H1 (cell line): Measurements from ENCODE around the gene GPC6. TPM values are rescaled to one million over a fixed set of nuclear protein-coding genes. Genes with fewer than 3 reads are reported as not detected.

Experiments used
- CTCF ChIA-PET: fragments of 300-600 bp; sonication (Branson Sonifier 250); formaldehyde crosslinking; loops from one replicate; lab custom pipeline; 2021; ENCODE audit not compliant: partially characterized antibody; lab: Charles Lee
- POLR2A ChIA-PET: fragments of 300-600 bp; sonication (Branson Sonifier 250); formaldehyde crosslinking; loops from one replicate; lab custom pipeline; 2021; ENCODE audit warnings: inconsistent platforms; ENCODE audit not compliant: partially characterized antibody; lab: Charles Lee
- DNase-seq, 2 experiments: peaks; one replicate each; pipeline versions ENCODE4 v3.0.0 to v3.0.0-alpha.2; 2010 to 2022; ENCODE audit warnings: low spot score in 2 of 2, low read depth in 1 of 2, mixed read lengths in 1 of 2
- FAIRE-seq: peaks from 2 replicates; lab custom pipeline; 2011; peaks lifted over from hg19 to GRCh38; lab: Jason Lieb, UNC
- H2AFZ ChIP-seq: 2 replicates; pipeline ENCODE4 v1.8.1; 2012; ENCODE audit warnings: low read length, inconsistent platforms
- H2AK5ac ChIP-seq: 2 replicates; pipeline ENCODE4 v1.6.1; 2013; ENCODE audit warnings: low read depth, low read length
- H2BK120ac ChIP-seq: replicated peaks from 2 replicates; pipeline ENCODE3; 2013; ENCODE audit warnings: low read depth, low read length, inconsistent platforms
- H2BK12ac ChIP-seq: 2 replicates; pipeline ENCODE4 v1.6.1; 2013; ENCODE audit warnings: low read depth, low read length
- H2BK15ac ChIP-seq: 2 replicates; pipeline ENCODE4 v1.6.1; 2013; ENCODE audit warnings: low read length
- H2BK20ac ChIP-seq: 2 replicates; pipeline ENCODE4 v1.6.1; 2013; ENCODE audit warnings: low read length
- H2BK5ac ChIP-seq: 2 replicates; pipeline ENCODE4 v1.6.1; 2013; ENCODE audit warnings: low read depth, low read length
- H3K14ac ChIP-seq: 2 replicates; pipeline ENCODE4 v1.6.1; 2013; ENCODE audit warnings: inconsistent platforms; ENCODE audit not compliant: insufficient read length
- H3K18ac ChIP-seq: 2 replicates; pipeline ENCODE4 v1.6.1; 2013; ENCODE audit warnings: low read length; ENCODE audit errors: extremely low read depth
- H3K23ac ChIP-seq: 2 replicates; pipeline ENCODE4 v1.6.1; 2013; ENCODE audit warnings: inconsistent platforms; ENCODE audit not compliant: insufficient read length
- H3K23me2 ChIP-seq: 2 replicates; pipeline ENCODE4 v1.6.1; 2013; ENCODE audit warnings: low read depth, low read length
- H3K27ac ChIP-seq: 2 replicates; pipeline ENCODE4 v1.6.1; 2011; ENCODE audit warnings: low read depth, low read length, inconsistent platforms
- H3K27me3 ChIP-seq, 4 experiments: replicated peaks in 1 of 4; 1 replicate in 1 of 4; 2 replicates in 3 of 4; pipeline versions ENCODE4 v1.6.1 to v1.8.1; 2011 to 2013; ENCODE audit warnings: low read length in 3 of 4, mild to moderate bottlenecking in 3 of 4, inconsistent platforms in 2 of 4, mixed read lengths in 2 of 4, moderate library complexity in 1 of 4; ENCODE audit not compliant: control insufficient read depth in 3 of 4, insufficient read depth in 3 of 4; ENCODE audit errors: extremely low read depth in 1 of 4
- H3K36me3 ChIP-seq, 4 experiments: 2 replicates each; pipeline versions ENCODE4 v1.6.1 to v1.8.1; 2011 to 2013; ENCODE audit warnings: mild to moderate bottlenecking in 4 of 4, low read length in 3 of 4, moderate library complexity in 2 of 4, control low read depth in 1 of 4, inconsistent platforms in 1 of 4; ENCODE audit not compliant: insufficient read depth in 4 of 4, control insufficient read depth in 2 of 4
- H3K4ac ChIP-seq: replicated peaks from 2 replicates; pipeline ENCODE3; 2013; ENCODE audit warnings: low read length, low read depth, mixed read lengths, inconsistent platforms; ENCODE audit not compliant: insufficient read length
- H3K4me1 ChIP-seq, 4 experiments: replicated peaks in 1 of 4; 1 replicate in 1 of 4; 2 replicates in 3 of 4; pipeline versions ENCODE4 v1.6.1 to v1.8.1; 2011 to 2013; ENCODE audit warnings: low read length in 3 of 4, inconsistent platforms in 2 of 4, mixed read lengths in 1 of 4; ENCODE audit not compliant: insufficient read depth in 4 of 4, control insufficient read depth in 3 of 4
- H3K4me2 ChIP-seq, 2 experiments: 2 replicates each; pipeline versions ENCODE4 v1.6.1 to v1.8.1; 2011 to 2013; ENCODE audit warnings: low read depth in 2 of 2, low read length in 2 of 2, control low read depth in 1 of 2, inconsistent platforms in 1 of 2, mild to moderate bottlenecking in 1 of 2; ENCODE audit not compliant: insufficient read depth in 1 of 2
- H3K4me3 ChIP-seq, 4 experiments: fragments of 200-600, 300-600 bp in 1 of 4; sonication (generic), shearing (Covaris generic), sonication (Bioruptor Twin) in 1 of 4; 2 replicates each; pipeline versions ENCODE4 v1.5.1 to v1.8.1; 2011 to 2016; ENCODE audit warnings: low read length in 4 of 4, low read depth in 3 of 4, control low read depth in 2 of 4, inconsistent platforms in 2 of 4, mild to moderate bottlenecking in 2 of 4, mixed read lengths in 1 of 4, moderate library complexity in 1 of 4; ENCODE audit not compliant: insufficient read depth in 2 of 4; ENCODE audit errors: extremely low read depth in 1 of 4
- H3K56ac ChIP-seq: replicated peaks from 2 replicates; pipeline ENCODE3; 2013; ENCODE audit warnings: low read depth, mild to moderate bottlenecking, mixed read lengths, low read length, inconsistent platforms; ENCODE audit not compliant: insufficient read length
- H3K79me1 ChIP-seq: 2 replicates; pipeline ENCODE4 v1.6.1; 2013; ENCODE audit warnings: low read depth, low read length, control low read depth
- H3K79me2 ChIP-seq, 2 experiments: 2 replicates each; pipeline versions ENCODE4 v1.6.1 to v1.8.1; 2012 to 2013; ENCODE audit warnings: low read length in 2 of 2, mild to moderate bottlenecking in 2 of 2, inconsistent platforms in 1 of 2; ENCODE audit not compliant: insufficient read depth in 2 of 2, control insufficient read depth in 1 of 2
- H3K9ac ChIP-seq, 4 experiments: replicated peaks in 1 of 4; 1 replicate in 1 of 4; 2 replicates in 3 of 4; pipeline versions ENCODE4 v1.6.1 to v1.8.1; 2011 to 2013; ENCODE audit warnings: low read depth in 3 of 4, low read length in 3 of 4, control low read depth in 2 of 4, mild to moderate bottlenecking in 2 of 4, moderate library complexity in 2 of 4, inconsistent platforms in 1 of 4; ENCODE audit errors: extremely low read depth in 1 of 4
- H3K9me3 ChIP-seq, 2 experiments: 2 replicates each; pipeline versions ENCODE4 v1.6.1 to v1.8.1; 2012 to 2013; ENCODE audit warnings: mild to moderate bottlenecking in 2 of 2, moderate library complexity in 2 of 2, control low read depth in 1 of 2, inconsistent platforms in 1 of 2, low read depth in 1 of 2, low read length in 1 of 2, mixed read lengths in 1 of 2; ENCODE audit not compliant: insufficient read depth in 2 of 2
- H4K20me1 ChIP-seq, 2 experiments: replicated peaks in 1 of 2; 2 replicates each; pipeline versions ENCODE3 to v1.8.1; 2011 to 2013; ENCODE audit warnings: inconsistent platforms in 2 of 2, low read length in 2 of 2, mild to moderate bottlenecking in 1 of 2; ENCODE audit not compliant: insufficient read depth in 2 of 2, control insufficient read depth in 1 of 2
- H4K5ac ChIP-seq: 2 replicates; pipeline ENCODE4 v1.6.1; 2013; ENCODE audit warnings: low read length, low read depth, mixed read lengths, inconsistent platforms; ENCODE audit not compliant: insufficient read length
- H4K8ac ChIP-seq: 2 replicates; pipeline ENCODE4 v1.8.0; 2013; ENCODE audit warnings: mild to moderate bottlenecking, moderate library complexity, low read length, inconsistent platforms; ENCODE audit not compliant: insufficient read depth; ENCODE audit errors: extremely low read depth
- H4K91ac ChIP-seq: replicated peaks from 2 replicates; pipeline ENCODE3; 2013; ENCODE audit warnings: low read length, mixed read lengths, inconsistent platforms; ENCODE audit not compliant: insufficient read length
- BCL11A ChIP-seq, 2 experiments: IDR thresholded peaks; one replicate each; pipeline ENCODE4 v1.6.1; 2011; ENCODE audit warnings: low read depth in 2 of 2, low read length in 2 of 2, mild to moderate bottlenecking in 2 of 2
- NRF1 ChIP-seq: IDR thresholded peaks from 2 replicates; pipeline ENCODE4 v1.6.1; 2011; ENCODE audit warnings: mild to moderate bottlenecking, low read depth, low read length, improper control_type of control experiment
- RFX5 ChIP-seq: IDR thresholded peaks from 2 replicates; pipeline ENCODE4 v1.6.1; 2011; ENCODE audit warnings: low read depth, low read length, improper control_type of control experiment, borderline replicate concordance
- RXRA ChIP-seq: IDR thresholded peaks from 2 replicates; pipeline ENCODE4 v1.6.1; 2011; ENCODE audit warnings: low read depth, mild to moderate bottlenecking, low read length, moderate library complexity; ENCODE audit not compliant: insufficient read depth
- SIRT6 ChIP-seq: IDR thresholded peaks from one replicate; pipeline ENCODE4 v1.7.1; 2012; ENCODE audit warnings: low read length, inconsistent platforms
- SP1 ChIP-seq: IDR thresholded peaks from 2 replicates; pipeline ENCODE4 v1.6.1; 2011; ENCODE audit warnings: low read depth, low read length
- WGBS, 2 experiments: shearing (Covaris generic) in 1 of 2; methylation state at CpG; one replicate each; pipeline versions ENCODE4 v1.1.6 to v1.1.7; 2013 to 2015; ENCODE audit warnings: low lambda C conversion rate in 2 of 2, mixed read lengths in 2 of 2, inconsistent platforms in 1 of 2, low coverage in 1 of 2, missing lambda C conversion rate in 1 of 2; ENCODE audit not compliant: insufficient replicate concordance in 2 of 2, insufficient coverage in 1 of 2, insufficient read length in 1 of 2; ENCODE audit errors: extremely low coverage in 1 of 2, missing lambda C conversion rate in 1 of 2; 5-methylcytosine and 5-hydroxymethylcytosine counted together
- polyA plus RNA-seq, 7 experiments: library from polyadenylated mRNA; depleted of rRNA in 3 of 7; stranded (reverse) in 5 of 7; unstranded in 2 of 7; fragments of >200 nt in 5 of 7; fragments of 200-250 nt in 2 of 7; gene quantifications; 1 replicate in 5 of 7; 2 replicates in 1 of 7; 4 replicates in 1 of 7; pipeline versions ENCODE4 v1.2.1 to v1.2.3, GENCODE V29; 2011 to 2013; ENCODE audit warnings: missing spikeins in 2 of 7, mixed read lengths in 2 of 7
- total RNA-seq: library from RNA; stranded (reverse); fragmentation: NEBNext Ultra II Directional; extraction: Animal tissue kit (Norgen Biotek cat#: 25700); gene quantifications from 2 replicates; pipeline ENCODE4 v1.2.1, GENCODE V29; 2021
- TF ChIP-seq, protein P1 (sequence below), 3 experiments: IDR thresholded peaks; 1 replicate in 2 of 3; 2 replicates in 1 of 3; pipeline versions ENCODE4 v1.5.1 to v1.6.1; 2011; ENCODE audit warnings: low read length in 3 of 3, mild to moderate bottlenecking in 3 of 3, inconsistent platforms in 2 of 3, low read depth in 1 of 3, moderate library complexity in 1 of 3; ENCODE audit not compliant: insufficient read depth in 1 of 3; ENCODE audit errors: control extremely low read depth in 1 of 3

Gene GPC6
- total and polyA plus RNA-seq, 2 of the 8 experiments (the other 6 are each of a cell fraction or from before 2014, with no cell fraction given), result 5.4 to 12.0 TPM

DNA sequence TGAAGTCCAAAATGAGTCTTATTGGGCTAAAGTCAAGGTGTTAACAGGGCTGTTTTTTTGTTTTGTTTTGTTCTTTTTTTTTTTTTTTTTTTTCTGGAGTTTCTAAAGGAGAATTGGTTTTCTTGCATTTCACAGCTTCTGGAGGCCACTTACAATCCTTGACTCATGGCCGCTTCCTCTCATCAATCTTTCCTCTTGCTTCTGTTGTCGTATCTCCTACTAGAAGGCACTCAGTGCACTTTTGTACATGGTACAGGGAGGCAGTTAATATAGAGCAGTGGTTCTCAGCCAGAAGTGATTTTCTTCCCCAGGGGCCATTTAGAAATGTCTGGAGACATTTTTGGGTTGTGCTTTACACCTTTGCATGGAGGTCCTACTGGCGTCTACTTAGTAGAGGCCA lies 706.3 kb downstream of the GPC6 start:
- no peak overlapping the region for H2BK5ac ChIP-seq
- no peak for TF ChIP-seq NRF1
- TF ChIP-seq BCL11A (IDR thresholded peaks at IDR 0.05; ENCODE audit: low read depth in 2 of 2, low read length in 2 of 2), result no peak
- TF ChIP-seq, protein P1, sequence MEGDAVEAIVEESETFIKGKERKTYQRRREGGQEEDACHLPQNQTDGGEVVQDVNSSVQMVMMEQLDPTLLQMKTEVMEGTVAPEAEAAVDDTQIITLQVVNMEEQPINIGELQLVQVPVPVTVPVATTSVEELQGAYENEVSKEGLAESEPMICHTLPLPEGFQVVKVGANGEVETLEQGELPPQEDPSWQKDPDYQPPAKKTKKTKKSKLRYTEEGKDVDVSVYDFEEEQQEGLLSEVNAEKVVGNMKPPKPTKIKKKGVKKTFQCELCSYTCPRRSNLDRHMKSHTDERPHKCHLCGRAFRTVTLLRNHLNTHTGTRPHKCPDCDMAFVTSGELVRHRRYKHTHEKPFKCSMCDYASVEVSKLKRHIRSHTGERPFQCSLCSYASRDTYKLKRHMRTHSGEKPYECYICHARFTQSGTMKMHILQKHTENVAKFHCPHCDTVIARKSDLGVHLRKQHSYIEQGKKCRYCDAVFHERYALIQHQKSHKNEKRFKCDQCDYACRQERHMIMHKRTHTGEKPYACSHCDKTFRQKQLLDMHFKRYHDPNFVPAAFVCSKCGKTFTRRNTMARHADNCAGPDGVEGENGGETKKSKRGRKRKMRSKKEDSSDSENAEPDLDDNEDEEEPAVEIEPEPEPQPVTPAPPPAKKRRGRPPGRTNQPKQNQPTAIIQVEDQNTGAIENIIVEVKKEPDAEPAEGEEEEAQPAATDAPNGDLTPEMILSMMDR (IDR thresholded peaks at IDR 0.05; ENCODE audit: control extremely low read depth in 1 of 3, insufficient read depth in 1 of 3, low read depth in 1 of 3, low read length in 3 of 3), result no peak
- no peak for TF ChIP-seq SIRT6
- no peak for TF ChIP-seq RXRA
- TF ChIP-seq RFX5, result no peak
- TF ChIP-seq SP1, result no peak
- TF ChIP-seq, all 59 proteins: peak for 0
- ChIA-PET POLR2A (no interaction called here), CTCF (no interaction called here)
- H3K79me1 ChIP-seq, result no peaks in the 10 kb centered on the region
- no peaks in the 10 kb centered on the region for H4K20me1 ChIP-seq
- H3K4me3 ChIP-seq, result no peak overlapping the region
- H3K18ac ChIP-seq, result no peak overlapping the region
- no peak overlapping the region for H3K4ac ChIP-seq
- H3K27me3 ChIP-seq, result no peaks in the 10 kb centered on the region
- 80% methylated on average over 3 of the region's 3 CpGs; no CpG with 5 or more reads in 1 of the 2 experiments for WGBS, 2 experiments
- no peak overlapping the region for H4K5ac ChIP-seq
- H3K79me2 ChIP-seq, result no peaks in the 10 kb centered on the region
- H3K27ac ChIP-seq, result no peak overlapping the region
- H3K4me1 ChIP-seq, result no peaks in the 10 kb centered on the region
- no peak overlapping the region for H3K4me2 ChIP-seq
- H3K23me2 ChIP-seq, result no peaks in the 10 kb centered on the region
- no peak overlapping the region for H2AK5ac ChIP-seq
- FAIRE-seq (no peak), DNase-seq (no peak)
- H2BK20ac ChIP-seq, result no peak overlapping the region
- H4K8ac ChIP-seq, result no peak overlapping the region
- H3K9ac ChIP-seq, result no peak overlapping the region
- H2BK15ac ChIP-seq, result no peak overlapping the region
- no peaks in the 10 kb centered on the region for H3K36me3 ChIP-seq
- H2AFZ ChIP-seq, result no peak overlapping the region
- no peak overlapping the region for H3K23ac ChIP-seq
- no peak overlapping the region for H3K14ac ChIP-seq
- H3K9me3 ChIP-seq, result no peaks in the 10 kb centered on the region
- no peak overlapping the region for H3K56ac ChIP-seq
- H2BK120ac ChIP-seq, result no peak overlapping the region
- H2BK12ac ChIP-seq, result no peak overlapping the region
- H4K91ac ChIP-seq, result no peak overlapping the region
